H54 (cell line): ENCODE results near the gene HSD17B2.

ENCODE experiments used
- DNase-seq: peaks from one replicate; pipeline ENCODE4 v3.0.0; 2011; ENCODE audit warnings: low spot score, mixed read lengths; ENCODE audit not compliant: insufficient read length
- FAIRE-seq: peaks from 3 replicates; lab custom pipeline; 2011; peaks lifted over from hg19 to GRCh38; lab: Jason Lieb, UNC
- POLR2A ChIP-seq: IDR thresholded peaks from 2 replicates; pipeline ENCODE4 v1.6.1; 2011; ENCODE audit warnings: low read depth, mild to moderate bottlenecking, low read length

Gene HSD17B2

GRCh38 chr16:82049484-82049883 lies 14.4 kb downstream of the HSD17B2 start:
- DNase-seq (no peak), FAIRE-seq (no peak)
- no peak for TF ChIP-seq POLR2A

DNA sequence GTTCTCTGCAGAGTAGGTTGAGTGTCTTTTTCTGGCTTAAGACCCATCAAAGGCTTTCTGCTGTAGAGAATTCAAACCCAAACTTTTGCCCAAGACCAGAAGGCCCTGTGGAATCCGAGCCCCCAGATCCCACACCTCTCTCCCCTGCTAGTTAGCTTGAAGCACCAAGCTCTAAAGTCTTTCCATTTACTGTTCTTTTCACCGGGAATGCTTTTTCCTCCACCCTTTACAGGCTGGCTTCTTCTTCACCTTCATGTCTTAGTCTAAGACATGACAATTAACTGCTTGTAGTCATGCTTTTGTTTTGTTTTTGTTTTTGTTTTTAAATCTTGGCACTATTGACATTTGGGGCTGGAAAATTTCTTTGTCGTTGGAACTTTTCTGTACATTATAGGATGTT lies 15.5 kb downstream of the HSD17B2 start:
- no peak for FAIRE-seq

DNA sequence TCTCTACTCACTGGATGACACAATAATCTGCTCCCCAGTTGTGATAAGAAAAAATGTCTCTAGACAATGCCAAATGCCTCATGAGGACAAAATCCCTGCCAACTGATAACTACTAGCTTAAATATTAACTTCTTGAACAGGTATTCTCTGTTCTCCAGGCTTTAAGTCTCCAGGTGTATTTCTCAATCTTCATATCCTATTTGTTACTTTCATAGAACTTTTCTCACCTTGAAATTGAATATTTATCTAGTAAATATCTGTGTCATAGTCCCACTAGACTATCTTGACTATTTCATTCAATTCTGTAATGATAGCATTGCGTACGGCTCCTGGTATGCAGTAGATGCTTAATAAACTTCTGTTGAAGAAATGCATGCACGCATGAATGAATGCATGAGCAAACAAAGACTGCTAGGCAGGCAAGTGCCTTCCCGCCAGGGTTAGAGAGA lies 15.9 kb downstream of the HSD17B2 start:
- DNase-seq: no peak
- no peak for FAIRE-seq

More for the DNA sequence above, 15.5 kb downstream of the HSD17B2 start:
- DNase-seq: no peak
- TF ChIP-seq POLR2A: no peak

DNA sequence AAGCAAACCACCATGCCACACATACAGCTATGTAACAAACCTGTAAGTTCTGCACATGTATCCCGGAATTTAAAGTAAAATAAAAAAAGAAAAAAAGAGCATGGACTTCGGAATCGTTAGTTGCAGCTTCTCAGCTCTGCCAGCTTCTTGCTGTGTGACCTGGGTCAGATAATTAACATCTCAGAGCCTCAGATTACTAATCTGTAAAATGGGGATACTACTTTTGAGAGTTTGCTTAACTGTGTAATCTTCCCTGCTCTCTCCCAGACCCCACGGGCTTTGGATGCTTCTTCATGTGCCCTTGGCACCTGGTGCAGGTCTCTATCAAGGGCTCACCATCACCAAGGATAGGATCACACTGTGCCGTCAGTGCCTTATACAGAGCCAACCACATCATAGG lies 16.6 kb downstream of the HSD17B2 start:
- DNase-seq: no peak
- no peak for FAIRE-seq
- TF ChIP-seq POLR2A: no peak

More for the DNA sequence above, 15.9 kb downstream of the HSD17B2 start:
- TF ChIP-seq POLR2A: no peak

- TF ChIP-seq POLR2A: no peak
- no peak for FAIRE-seq
Observed at GRCh38 chr16:82055117-82055516, 20.1 kb downstream of the HSD17B2 start.

GRCh38 chr16:82055728-82056549 lies 20.9 kb downstream of the HSD17B2 start:
- no peak for DNase-seq
- TF ChIP-seq POLR2A: no peak
- no peak for FAIRE-seq

More at GRCh38 chr16:82055117-82055516, 20.1 kb downstream of the HSD17B2 start:
- no peak for DNase-seq

DNA sequence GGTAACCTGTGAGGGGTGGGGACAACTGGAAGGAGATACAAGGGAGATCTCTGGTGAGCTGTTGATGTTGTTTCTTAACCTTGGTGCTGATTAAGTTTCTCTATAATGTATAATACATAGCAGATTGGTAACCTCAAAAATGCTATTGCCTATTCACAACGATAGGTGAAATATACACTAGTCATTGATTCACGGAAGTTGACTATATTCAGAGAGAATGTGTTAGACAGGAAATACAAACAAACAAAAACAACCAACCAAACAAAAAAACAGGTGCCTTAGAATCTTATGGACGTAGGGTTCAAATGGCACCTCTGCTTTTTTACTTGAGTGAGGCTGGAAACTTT lies 21.5 kb downstream of the HSD17B2 start:
- no peak for TF ChIP-seq POLR2A
- FAIRE-seq (no peak), DNase-seq (no peak)

DNA sequence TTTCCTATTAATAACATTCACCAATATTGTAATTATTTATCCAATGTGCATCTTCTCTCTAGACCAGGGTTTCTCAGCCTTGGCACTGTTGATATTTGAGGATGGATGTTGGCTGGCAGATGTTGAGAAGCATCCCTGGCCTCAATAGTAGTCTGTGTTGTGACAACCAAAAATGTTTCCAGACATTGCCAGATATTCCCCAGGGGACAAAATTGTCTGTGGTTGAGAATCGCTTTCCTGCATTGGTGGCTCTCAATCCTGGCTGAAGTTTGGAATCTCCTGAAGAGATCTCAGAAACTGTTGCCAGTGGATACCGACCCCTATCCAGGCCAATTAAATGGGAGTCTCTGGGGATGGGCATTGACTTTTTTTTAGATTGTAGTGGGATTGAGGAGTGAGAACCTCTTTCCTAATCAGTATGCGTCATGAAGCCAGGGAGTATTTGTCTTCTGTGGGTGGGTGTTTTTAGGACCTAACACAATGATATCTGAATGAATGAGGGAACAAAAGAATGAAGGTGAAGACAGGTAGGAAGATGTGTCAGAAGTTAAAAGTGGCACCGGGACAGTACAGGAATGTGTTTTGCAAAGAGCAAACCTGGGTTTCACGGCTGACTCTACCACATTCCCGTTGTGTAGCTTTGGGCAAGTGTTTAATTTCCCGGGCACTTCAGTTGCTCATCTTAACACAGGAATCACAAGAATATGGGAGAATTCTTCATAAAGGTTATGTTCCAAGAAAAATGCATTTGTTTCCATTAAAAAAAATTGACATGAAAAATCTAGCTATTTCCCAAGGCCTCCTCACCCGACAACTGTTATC lies 24.3 kb downstream of the HSD17B2 start:
- no peak for DNase-seq
- no peak for FAIRE-seq
- TF ChIP-seq POLR2A: no peak

GRCh38 chr16:82059983-82060421 lies 24.9 kb downstream of the HSD17B2 start:
- DNase-seq (no peak), FAIRE-seq (no peak)
- no peak for TF ChIP-seq POLR2A

DNA sequence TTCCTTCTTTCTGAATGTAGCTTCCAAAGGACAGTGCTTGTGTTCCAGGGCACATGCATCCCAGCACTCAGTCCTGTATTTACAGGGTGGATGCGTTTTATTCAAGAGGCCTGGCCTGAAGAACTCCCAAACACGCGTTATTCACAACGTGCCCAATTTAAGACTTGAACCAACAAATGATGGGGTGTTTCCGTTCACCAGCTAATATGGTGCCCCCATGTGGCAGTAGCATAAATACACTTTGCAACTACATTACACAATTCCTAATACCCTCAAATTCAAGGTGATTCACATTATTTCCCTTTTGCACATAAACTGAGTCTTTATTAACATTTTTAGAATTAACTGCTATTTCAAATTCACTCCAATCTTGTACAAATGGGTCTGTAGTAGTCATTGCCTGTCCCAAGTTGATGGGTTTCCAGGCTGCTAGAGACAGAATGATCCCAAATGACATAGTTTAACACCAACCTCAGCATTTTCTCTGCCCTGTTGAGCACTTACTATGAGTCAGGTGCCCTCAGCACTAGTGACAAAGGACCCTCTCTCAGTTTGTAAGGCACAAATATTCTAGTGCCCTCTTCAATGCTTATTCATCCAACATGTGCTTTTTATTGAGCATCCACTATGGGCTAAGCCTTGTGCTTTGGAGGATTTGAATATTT lies 26.9 kb downstream of the HSD17B2 start:
- DNase-seq (no peak), FAIRE-seq (no peak)

DNA sequence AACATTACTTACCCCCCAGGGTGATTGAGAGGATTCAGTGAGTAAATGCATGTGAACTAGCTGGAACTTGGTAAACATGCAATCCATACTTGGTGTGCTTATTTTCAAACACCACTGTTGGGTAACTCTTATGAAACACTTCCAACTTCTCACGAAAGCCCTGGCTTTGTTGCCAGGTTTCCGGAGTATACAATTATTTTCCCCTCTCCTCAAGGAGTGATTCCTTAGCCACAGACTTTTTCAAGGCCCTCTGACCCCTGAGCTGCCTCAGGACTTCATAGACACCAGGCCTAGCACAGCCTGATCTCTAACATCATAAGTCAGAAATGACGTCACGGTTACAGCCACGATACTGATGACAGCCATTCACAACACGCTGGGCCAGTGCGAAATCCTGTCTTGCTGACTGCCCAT lies 27.6 kb downstream of the HSD17B2 start:
- DNase-seq (no peak), FAIRE-seq (no peak)

More for the DNA sequence above, 26.9 kb downstream of the HSD17B2 start:
- no peak for TF ChIP-seq POLR2A

DNA sequence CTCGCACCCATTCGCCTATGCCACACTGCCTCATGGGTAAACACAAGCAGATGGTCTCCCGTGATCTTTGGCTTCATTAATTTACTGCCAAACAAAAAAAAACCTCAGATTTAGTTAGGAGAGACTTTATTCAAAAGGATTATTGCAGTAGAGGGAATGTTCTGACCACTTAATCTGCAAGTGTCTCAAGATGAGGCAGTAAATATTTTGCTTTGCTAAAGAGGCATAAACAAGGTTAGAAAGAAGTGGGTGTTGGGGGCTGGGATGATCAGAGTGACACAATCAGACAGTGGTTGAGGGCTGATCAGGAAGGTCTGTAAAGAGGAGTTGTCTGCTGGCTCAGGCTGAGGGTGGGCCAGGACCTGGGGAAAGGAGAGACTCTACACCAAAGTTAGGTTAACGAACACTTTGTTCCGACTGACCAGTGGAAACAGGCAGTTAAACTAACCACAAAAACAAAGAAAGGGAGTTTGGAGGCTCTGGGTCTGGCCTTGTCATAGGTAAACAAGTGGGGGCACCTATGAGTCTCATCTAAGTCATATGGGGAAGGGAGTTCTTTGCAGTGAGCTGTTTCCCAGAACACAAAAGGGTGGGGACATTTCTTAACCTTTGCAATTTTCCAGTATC lies 28.5 kb downstream of the HSD17B2 start:
- DNase-seq (no peak), FAIRE-seq (no peak)
- TF ChIP-seq POLR2A: no peak

More for the DNA sequence above, 27.6 kb downstream of the HSD17B2 start:
- TF ChIP-seq POLR2A: no peak
